IPS-11a (cell line): ENCODE data around the gene NYAP2.

ENCODE experiments used
- H3K4me3 ChIP-seq: one replicate; pipeline ENCODE4 v1.5.1; 2013; ENCODE audit warnings: low read depth, low read length, control low read depth

The NYAP2 gene

GRCh38 chr2:225536036-225536435 lies 136.5 kb downstream of the NYAP2 start:
- no peak overlapping the region for H3K4me3 ChIP-seq

GRCh38 chr2:225543626-225544025 lies 144.1 kb downstream of the NYAP2 start:
- no peak overlapping the region for H3K4me3 ChIP-seq

DNA sequence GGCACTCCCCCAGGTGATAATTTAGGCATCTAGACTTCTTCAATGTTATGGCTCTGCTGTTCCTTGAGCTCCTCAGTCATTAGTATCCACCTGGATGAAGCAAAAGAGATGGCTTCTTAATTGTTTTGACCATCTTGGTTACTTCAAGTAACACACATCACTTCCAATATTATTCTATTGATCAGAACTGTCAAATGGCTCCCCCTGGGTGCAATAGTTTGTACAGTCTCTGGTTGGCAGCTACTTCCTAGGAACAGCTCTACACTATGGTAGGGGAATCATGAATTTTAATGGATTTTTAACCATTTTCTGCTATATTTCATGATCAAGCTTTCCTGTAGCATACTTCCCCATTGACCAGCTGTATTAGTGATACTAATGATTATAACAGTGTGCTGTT lies 157.0 kb downstream of the NYAP2 start:
- H3K4me3 ChIP-seq, result no peak overlapping the region

GRCh38 chr2:225558399-225559071 lies 159.0 kb downstream of the NYAP2 start:
- H3K4me3 ChIP-seq, result no peak overlapping the region

GRCh38 chr2:225559072-225559415 lies 159.5 kb downstream of the NYAP2 start:
- no peak overlapping the region for H3K4me3 ChIP-seq

- H3K4me3 ChIP-seq, result no peak overlapping the region
Observed at GRCh38 chr2:225566798-225567197, 167.3 kb downstream of the NYAP2 start.

DNA sequence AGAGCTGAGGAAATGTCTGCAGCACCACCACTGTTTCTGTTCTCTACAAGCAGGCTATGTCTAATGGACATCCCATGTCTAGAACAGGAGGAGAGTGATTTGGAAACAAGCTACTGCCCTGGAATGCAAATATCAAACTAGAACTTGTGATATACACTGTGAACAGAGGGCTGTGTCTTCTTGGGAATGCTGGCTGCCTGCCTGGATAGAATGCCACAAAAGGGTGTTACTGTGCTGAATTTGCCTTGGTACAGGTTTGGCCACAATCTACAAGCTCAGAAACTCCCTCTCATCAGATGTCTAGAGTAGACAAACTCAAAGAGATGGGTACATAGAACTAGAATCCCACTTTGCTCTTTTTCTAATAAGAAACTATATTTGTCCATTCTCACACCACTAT lies 170.5 kb downstream of the NYAP2 start:
- no peak overlapping the region for H3K4me3 ChIP-seq

- H3K4me3 ChIP-seq, result no peak overlapping the region
Observed at GRCh38 chr2:225573603-225574002, 174.1 kb downstream of the NYAP2 start.

GRCh38 chr2:225574582-225575138 lies 175.2 kb downstream of the NYAP2 start:
- no peak overlapping the region for H3K4me3 ChIP-seq

DNA sequence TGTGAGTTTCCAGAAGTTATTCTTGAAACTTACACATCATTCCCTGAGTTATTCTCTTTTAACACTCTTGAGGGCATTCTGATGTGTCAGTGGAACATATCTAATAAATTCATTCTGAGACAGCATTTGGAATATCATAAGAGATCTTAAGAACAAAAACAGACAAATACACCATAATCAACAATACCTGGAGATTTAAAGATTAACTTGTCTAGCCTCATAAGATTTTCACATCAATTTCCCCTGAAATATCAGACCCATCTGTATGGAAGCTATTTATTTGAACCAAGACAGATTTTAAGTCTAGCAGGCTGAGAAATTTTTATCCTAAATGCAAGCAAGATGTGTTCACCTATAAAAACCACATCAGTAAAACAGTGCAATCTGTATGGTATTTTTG lies 181.6 kb downstream of the NYAP2 start:
- H3K4me3 ChIP-seq, result no peak overlapping the region

DNA sequence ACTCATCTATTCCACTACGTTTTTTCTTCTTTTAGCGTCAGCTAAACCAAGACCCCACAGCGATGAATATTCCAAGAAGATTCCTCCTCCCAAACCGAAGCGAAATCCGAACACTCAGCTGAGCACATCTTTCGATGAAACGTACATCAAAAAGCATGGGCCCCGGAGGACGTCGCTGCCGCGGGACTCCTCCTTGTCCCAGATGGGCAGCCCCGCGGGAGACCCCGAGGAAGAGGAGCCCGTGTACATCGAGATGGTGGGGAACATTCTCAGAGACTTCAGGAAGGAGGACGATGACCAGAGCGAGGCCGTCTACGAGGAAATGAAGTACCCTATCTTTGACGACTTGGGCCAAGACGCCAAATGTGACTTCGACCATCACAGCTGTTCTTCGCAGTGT lies 182.4 kb downstream of the NYAP2 start:
- no peak overlapping the region for H3K4me3 ChIP-seq

- H3K4me3 ChIP-seq, result no peak overlapping the region
Observed at GRCh38 chr2:225582355-225583116, 183.0 kb downstream of the NYAP2 start.

DNA sequence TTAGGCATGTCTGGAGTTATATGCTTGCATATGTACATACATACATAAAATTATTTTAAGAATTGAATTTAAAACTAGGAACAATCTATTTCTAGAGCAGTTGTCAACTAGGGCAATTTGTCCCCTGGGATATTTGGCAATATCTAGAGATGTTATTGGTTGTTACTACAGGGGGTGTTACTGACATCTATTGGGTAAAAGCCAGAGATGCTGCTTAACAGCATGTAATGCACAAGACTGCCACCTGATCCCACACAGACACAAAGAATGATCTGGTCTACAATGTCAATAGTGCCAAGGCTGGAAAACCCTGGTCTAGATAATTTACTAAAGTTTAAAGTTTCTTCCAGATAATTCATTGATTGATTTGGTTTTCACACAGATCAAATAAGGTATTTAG lies 185.3 kb downstream of the NYAP2 start:
- H3K4me3 ChIP-seq, result no peak overlapping the region

DNA sequence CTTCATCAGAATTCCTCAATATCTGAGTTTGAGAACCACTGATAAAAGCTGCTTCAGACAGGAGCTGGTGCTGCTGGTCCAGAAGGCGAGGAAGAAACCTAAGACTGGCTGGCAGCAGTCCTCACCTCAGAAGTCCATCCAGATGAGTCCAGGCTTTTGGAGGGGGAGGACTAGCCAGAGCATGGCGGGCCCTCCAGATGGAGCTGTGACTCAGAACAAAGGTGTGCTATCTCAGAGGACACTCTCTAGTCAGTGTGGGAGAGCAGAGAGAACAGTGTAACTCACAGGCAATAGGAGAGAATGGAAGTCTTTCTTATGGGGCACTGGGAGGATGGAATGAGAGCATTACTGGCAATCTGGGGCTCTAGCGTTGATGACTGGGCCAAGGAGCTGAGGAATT lies 191.4 kb downstream of the NYAP2 start:
- H3K4me3 ChIP-seq, result no peak overlapping the region

DNA sequence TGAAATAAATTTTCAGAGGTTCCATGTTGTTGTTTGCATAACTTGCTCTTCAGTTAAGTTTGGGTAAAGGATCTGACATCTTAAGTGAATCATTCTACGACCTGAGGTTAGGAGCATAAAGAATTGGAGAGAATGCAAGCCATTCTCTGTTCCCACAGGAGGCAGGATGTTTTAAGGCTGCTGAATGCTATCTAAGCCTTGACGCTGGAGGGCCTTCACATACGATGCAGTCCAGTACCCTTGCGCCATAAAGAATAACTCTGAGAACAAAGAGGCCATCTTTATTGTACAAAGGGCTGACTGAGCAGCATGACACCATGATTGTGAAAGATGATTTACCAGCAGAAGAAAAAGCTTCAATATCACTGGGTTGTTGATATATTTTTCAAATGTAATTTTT lies 198.4 kb downstream of the NYAP2 start:
- no peak overlapping the region for H3K4me3 ChIP-seq

DNA sequence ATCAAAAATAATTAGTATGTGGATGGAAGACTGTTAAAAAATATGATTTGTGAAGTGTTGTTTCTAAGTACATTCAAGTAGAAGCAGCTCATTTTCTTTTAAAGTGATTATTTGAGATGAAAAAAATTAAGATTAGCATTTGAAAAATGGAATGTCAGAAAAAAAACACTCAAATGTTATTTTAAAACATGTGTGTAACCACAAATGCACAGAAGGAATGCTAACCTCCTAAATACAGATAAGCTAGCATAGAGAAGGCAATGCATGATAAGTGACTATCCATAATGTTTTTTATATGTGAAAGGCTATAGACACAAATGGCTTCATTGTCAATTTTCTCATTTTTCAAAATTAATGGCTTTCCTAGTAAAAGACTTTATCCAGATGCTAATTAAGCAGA lies 198.9 kb downstream of the NYAP2 start:
- H3K4me3 ChIP-seq, result no peak overlapping the region

DNA sequence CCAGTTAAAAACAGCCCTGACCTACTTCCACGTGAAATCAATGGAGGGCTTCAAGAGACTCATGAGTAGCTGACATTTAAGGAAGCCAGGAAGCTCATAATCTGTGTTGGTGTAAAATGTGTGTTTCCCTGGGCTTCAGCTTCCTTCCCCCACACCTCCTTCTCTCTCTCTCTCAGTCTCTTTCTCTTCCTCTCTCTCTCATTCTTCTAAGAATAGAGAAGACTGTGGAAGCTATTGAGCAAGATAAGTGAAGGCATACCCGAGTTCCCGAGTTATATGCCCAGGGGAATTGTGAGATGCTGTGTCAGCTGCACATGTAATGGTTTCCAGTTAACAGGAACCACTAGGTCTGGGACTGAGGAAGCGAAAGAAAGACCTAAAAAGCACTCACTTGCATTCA lies 199.4 kb downstream of the NYAP2 start:
- H3K4me3 ChIP-seq, result no peak overlapping the region

DNA sequence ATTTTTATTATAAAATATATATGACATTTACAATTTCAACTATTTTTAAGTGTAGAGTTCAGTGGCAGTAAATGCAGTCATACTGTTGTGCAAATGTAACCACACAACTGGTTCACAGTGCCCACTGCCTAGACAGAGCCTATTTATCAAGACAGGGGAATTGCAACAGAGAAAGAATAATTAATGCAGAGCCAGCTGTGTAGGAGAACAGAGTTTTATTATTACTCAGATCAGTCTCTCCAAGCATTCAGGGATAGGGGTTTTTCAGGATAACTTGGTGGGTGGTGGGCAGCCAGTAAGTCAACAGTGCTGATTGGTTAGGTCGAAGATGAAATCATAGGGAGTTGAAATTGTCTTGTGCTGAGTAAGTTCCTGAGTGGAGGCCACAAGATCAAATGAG lies 200.3 kb downstream of the NYAP2 start:
- no peak overlapping the region for H3K4me3 ChIP-seq

- H3K4me3 ChIP-seq, result no peak overlapping the region
Observed at GRCh38 chr2:225600444-225600843, 200.9 kb downstream of the NYAP2 start.

GRCh38 chr2:225600865-225601264 lies 201.4 kb downstream of the NYAP2 start:
- no peak overlapping the region for H3K4me3 ChIP-seq

GRCh38 chr2:225602205-225602604 lies 202.7 kb downstream of the NYAP2 start:
- H3K4me3 ChIP-seq, result no peak overlapping the region

DNA sequence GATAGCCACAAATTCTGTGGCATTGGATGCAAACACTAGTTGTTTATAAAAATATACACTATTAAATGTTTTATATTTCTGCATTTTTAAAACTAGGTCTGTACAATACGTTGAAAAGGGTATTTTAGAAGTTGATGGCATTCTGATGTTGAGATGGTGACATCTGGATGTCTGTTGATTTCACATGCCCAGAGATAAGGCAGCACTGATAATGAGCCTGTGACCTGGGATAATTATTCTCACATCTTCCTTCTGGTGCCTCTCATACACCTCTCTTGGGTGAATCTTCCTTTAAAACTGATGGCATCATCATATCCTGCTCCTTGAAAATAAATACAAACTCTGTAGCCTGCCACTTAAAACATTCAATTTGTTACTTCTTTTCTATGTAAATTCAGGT lies 208.6 kb downstream of the NYAP2 start:
- H3K4me3 ChIP-seq, result no peak overlapping the region
